K562 (cell line): ENCODE data around the gene PRKD1.

Experiments
- GABPB1 ChIP-seq: sonication (generic); formaldehyde crosslinking; IDR thresholded peaks from 2 replicates; pipeline ENCODE4 v1.8.0; 2022; ENCODE audit warnings: mild to moderate bottlenecking, missing genetic modification reagents
- SETDB1 ChIP-seq: IDR thresholded peaks from one replicate; pipeline ENCODE4 v1.6.1; 2012; ENCODE audit warnings: low read length, control low read depth, inconsistent platforms
- YY1 ChIP-seq, 3 experiments: IDR thresholded peaks; 2 replicates each; pipeline ENCODE4 v1.6.1; 2011; ENCODE audit warnings: low read length in 2 of 3, mild to moderate bottlenecking in 2 of 3, moderate library complexity in 2 of 3, borderline replicate concordance in 1 of 3, control low read depth in 1 of 3, low read depth in 1 of 3; ENCODE audit not compliant: insufficient read depth in 3 of 3, insufficient replicate concordance in 2 of 3, control insufficient read depth in 1 of 3, insufficient read length in 1 of 3; ENCODE audit errors: extremely low read depth in 1 of 3

GRCh38 chr14:29754134-29754533 lies 173.5 kb downstream of the PRKD1 start:
- no peak for TF ChIP-seq YY1 (IDR thresholded peaks at IDR 0.05; ENCODE audit: borderline replicate concordance in 1 of 3, control insufficient read depth in 1 of 3, extremely low read depth in 1 of 3, insufficient read depth in 3 of 3, insufficient read length in 1 of 3, insufficient replicate concordance in 2 of 3, low read depth in 1 of 3, low read length in 2 of 3)
- TF ChIP-seq GABPB1 (CRISPR knock-in tag): no peak
- no peak for TF ChIP-seq SETDB1
